ENCODE results near the gene LARGE1.

DNA sequence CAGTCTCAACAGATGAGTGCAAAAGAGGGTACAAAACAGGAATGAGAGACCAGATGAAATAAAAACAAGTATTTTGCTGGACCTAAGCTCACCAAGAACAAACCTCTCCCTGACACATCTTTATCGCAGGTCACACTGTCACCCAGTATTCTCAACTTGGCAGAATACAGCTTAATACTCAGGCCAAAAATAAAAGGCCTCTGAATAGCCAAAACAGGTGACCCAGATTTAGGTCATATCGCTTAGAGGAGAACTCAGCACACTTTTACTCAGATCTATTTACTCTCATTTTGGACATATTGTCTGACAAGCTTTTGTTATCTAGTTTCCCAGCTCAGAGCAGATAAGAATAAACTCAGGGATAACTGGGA, 645.2 kb downstream of the LARGE1 start:
- TF ChIP-seq, protein P1, sequence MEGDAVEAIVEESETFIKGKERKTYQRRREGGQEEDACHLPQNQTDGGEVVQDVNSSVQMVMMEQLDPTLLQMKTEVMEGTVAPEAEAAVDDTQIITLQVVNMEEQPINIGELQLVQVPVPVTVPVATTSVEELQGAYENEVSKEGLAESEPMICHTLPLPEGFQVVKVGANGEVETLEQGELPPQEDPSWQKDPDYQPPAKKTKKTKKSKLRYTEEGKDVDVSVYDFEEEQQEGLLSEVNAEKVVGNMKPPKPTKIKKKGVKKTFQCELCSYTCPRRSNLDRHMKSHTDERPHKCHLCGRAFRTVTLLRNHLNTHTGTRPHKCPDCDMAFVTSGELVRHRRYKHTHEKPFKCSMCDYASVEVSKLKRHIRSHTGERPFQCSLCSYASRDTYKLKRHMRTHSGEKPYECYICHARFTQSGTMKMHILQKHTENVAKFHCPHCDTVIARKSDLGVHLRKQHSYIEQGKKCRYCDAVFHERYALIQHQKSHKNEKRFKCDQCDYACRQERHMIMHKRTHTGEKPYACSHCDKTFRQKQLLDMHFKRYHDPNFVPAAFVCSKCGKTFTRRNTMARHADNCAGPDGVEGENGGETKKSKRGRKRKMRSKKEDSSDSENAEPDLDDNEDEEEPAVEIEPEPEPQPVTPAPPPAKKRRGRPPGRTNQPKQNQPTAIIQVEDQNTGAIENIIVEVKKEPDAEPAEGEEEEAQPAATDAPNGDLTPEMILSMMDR (IDR thresholded peaks at IDR 0.05) = no peak
- TF ChIP-seq ZFX (IDR thresholded peaks at IDR 0.05; ENCODE audit: borderline replicate concordance) = no peak
